OCI-LY3 (cell line): Measurements from ENCODE around the gene KRTAP3-2.

ENCODE experiments used
- CTCF ChIP-seq: fragments of 200-600, 300-600 bp; sonication (generic); IDR thresholded peaks from 2 replicates; pipeline ENCODE4 v1.5.1; 2014; ENCODE audit warnings: antibody characterized with exemption, low read length, low read depth
- EZH2phosphoT487 ChIP-seq: fragments of 200-600 bp; shearing (Covaris generic); IDR thresholded peaks from 2 replicates; pipeline ENCODE4 v1.6.1; 2018; ENCODE audit warnings: antibody characterized with exemption, mixed run types, low read depth

GRCh38 chr17:41037853-41038350, 38.2 kb upstream of the KRTAP3-2 start:
- TF ChIP-seq CTCF: no peak
- TF ChIP-seq EZH2phosphoT487: no peak
